Measurements from ENCODE around the gene BICRA.

DNA sequence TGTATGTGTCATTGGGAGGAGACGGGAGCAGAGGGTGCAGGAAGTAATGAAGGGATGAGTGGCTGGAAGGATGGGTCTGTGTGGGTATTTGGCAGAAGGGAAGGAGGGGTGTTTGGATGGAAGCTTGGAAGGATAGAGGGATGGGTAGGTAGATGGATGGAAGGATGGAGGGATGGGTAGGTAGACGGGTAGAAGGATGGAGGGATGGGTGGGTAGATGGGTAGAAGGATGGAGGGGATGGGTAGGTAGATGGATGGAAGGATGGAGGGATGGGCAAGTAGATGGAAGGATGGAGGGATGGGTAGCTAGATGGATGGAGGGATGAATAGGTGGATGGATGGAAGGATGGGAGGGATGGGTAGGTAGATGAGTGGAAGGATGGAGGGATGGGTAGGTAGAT lies 62.6 kb downstream of the BICRA start:
- TF ChIP-seq, protein P1, sequence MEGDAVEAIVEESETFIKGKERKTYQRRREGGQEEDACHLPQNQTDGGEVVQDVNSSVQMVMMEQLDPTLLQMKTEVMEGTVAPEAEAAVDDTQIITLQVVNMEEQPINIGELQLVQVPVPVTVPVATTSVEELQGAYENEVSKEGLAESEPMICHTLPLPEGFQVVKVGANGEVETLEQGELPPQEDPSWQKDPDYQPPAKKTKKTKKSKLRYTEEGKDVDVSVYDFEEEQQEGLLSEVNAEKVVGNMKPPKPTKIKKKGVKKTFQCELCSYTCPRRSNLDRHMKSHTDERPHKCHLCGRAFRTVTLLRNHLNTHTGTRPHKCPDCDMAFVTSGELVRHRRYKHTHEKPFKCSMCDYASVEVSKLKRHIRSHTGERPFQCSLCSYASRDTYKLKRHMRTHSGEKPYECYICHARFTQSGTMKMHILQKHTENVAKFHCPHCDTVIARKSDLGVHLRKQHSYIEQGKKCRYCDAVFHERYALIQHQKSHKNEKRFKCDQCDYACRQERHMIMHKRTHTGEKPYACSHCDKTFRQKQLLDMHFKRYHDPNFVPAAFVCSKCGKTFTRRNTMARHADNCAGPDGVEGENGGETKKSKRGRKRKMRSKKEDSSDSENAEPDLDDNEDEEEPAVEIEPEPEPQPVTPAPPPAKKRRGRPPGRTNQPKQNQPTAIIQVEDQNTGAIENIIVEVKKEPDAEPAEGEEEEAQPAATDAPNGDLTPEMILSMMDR (IDR thresholded peaks at IDR 0.05; ENCODE audit: low read length) = no peak
- no peak for TF ChIP-seq EZH2phosphoT487 (IDR thresholded peaks at IDR 0.05; ENCODE audit: low read length)
